Thyroid gland (tissue), 4 donors: ENCODE measurements around the gene LLCFC1. TPM values are rescaled to one million over a fixed set of nuclear protein-coding genes. Genes with fewer than 3 reads are reported as not detected.

Experiments
- DNase-seq, 2 donors: peaks; one replicate each; pipeline ENCODE4 v3.0.0-alpha.2; 2019
- H3K27ac ChIP-seq, 3 donors: fragments of 200-600 bp; sonication (generic); 1 replicate in 2 of 3; 2 replicates in 1 of 3; pipeline ENCODE4 v1.5.1; 2016 to 2019; ENCODE audit warnings: mild to moderate bottlenecking in 1 of 3, moderate library complexity in 1 of 3
- H3K27me3 ChIP-seq: fragments of 200-600 bp; sonication (generic); one replicate; pipeline ENCODE4 v1.5.1; 2019
- H3K36me3 ChIP-seq, 2 donors: fragments of 200-600 bp; sonication (generic); one replicate each; pipeline ENCODE4 v1.5.1; 2016 to 2019
- H3K4me1 ChIP-seq, 2 donors: fragments of 200-600 bp; sonication (generic); one replicate each; pipeline ENCODE4 v1.5.1; 2017 to 2019
- H3K4me3 ChIP-seq, 3 donors: fragments of 200-600 bp; sonication (generic); replicated peaks in 1 of 3; 1 replicate in 2 of 3; 2 replicates in 1 of 3; pipeline ENCODE4 v1.5.1; 2016; ENCODE audit warnings: mild to moderate bottlenecking in 1 of 3
- H3K9me3 ChIP-seq: fragments of 200-600 bp; sonication (generic); one replicate; pipeline ENCODE4 v1.5.1; 2017
- CTCF ChIP-seq, 6 experiments: fragments of 200-600 bp in 3 of 6; fragments of 450-650 bp in 3 of 6; sonication (generic) in 3 of 6; IDR thresholded peaks; one replicate each; pipeline ENCODE4 v1.5.1; 2016 to 2019; ENCODE audit warnings: antibody characterized with exemption in 6 of 6, mild to moderate bottlenecking in 2 of 6, inconsistent platforms in 1 of 6, moderate library complexity in 1 of 6
- POLR2A ChIP-seq, 2 donors: fragments of 450-650 bp; IDR thresholded peaks; one replicate each; pipeline ENCODE4 v1.6.1; 2017; ENCODE audit warnings: antibody characterized with exemption in 2 of 2, mild to moderate bottlenecking in 2 of 2, moderate library complexity in 1 of 2
- WGBS, 2 donors: methylation state at CpG; one replicate each; pipeline ENCODE4 v1.1.5; 2017; 5-methylcytosine and 5-hydroxymethylcytosine counted together
- intact Hi-C: fragments of 100-400 bp; cut with DNase I; formaldehyde crosslinking; loops from one replicate; pipeline ENCODE4 v1.15.1; 2023
- total RNA-seq, 4 donors: library from RNA; depleted of rRNA; stranded (reverse); fragments of >200 nt; gene quantifications; one replicate each; pipeline ENCODE4 v1.2.3, GENCODE V29; 2016

The LLCFC1 gene
- total RNA-seq, 4 donors from 2014 or later = 0.67 TPM; not detected in 3

- no peak for DNase-seq
- H3K36me3 ChIP-seq = no peaks in the 10 kb centered on the region
- no peaks in the 10 kb centered on the region for H3K9me3 ChIP-seq
- intact Hi-C loops = no loop called here
- no peak overlapping the region for H3K27ac ChIP-seq
- 62 to 68% methylated on average over 10 of the region's 10 CpGs for WGBS, 2 donors
- no peaks in the 10 kb centered on the region for H3K4me1 ChIP-seq
- TF ChIP-seq POLR2A (IDR thresholded peaks at IDR 0.05) (no peak), CTCF (IDR thresholded peaks at IDR 0.05) (no peak)
- no peaks in the 10 kb centered on the region for H3K27me3 ChIP-seq
- H3K4me3 ChIP-seq = no peak overlapping the region
Measured at GRCh38 chr7:142940966-142941535, 1.8 kb downstream of the LLCFC1 start.

GRCh38 chr7:142941541-142941940 is 2.3 kb downstream of the LLCFC1 start:
- no peaks in the 10 kb centered on the region for H3K4me1 ChIP-seq
- H3K27ac ChIP-seq = no peak overlapping the region
- no peaks in the 10 kb centered on the region for H3K9me3 ChIP-seq
- WGBS, 2 donors = 86 to 93% methylated on average over 7 of the region's 7 CpGs
- intact Hi-C loops = no loop called here
- H3K36me3 ChIP-seq = no peaks in the 10 kb centered on the region
- H3K27me3 ChIP-seq = no peaks in the 10 kb centered on the region
- TF ChIP-seq CTCF (IDR thresholded peaks at IDR 0.05) (no peak), POLR2A (IDR thresholded peaks at IDR 0.05) (no peak)
- no peak for DNase-seq
- no peak overlapping the region for H3K4me3 ChIP-seq

GRCh38 chr7:142942746-142943145 is 3.5 kb downstream of the LLCFC1 start:
- TF ChIP-seq POLR2A (IDR thresholded peaks at IDR 0.05) = no peak
- 93 to 100% methylated on average over 6 of the region's 6 CpGs for WGBS, 2 donors
- DNase-seq = no peak

GRCh38 chr7:142943706-142944268 is 4.5 kb downstream of the LLCFC1 start:
- H3K27ac ChIP-seq = no peak overlapping the region
- no peaks in the 10 kb centered on the region for H3K36me3 ChIP-seq
- intact Hi-C loops = no loop called here
- no peaks in the 10 kb centered on the region for H3K9me3 ChIP-seq
- TF ChIP-seq CTCF (IDR thresholded peaks at IDR 0.05) (no peak), POLR2A (IDR thresholded peaks at IDR 0.05) (no peak)
- H3K4me3 ChIP-seq = no peak overlapping the region
- H3K4me1 ChIP-seq = no peaks in the 10 kb centered on the region
- no peak for DNase-seq
- 84 to 95% methylated on average over 7 of the region's 7 CpGs for WGBS, 2 donors
- no peaks in the 10 kb centered on the region for H3K27me3 ChIP-seq

More at GRCh38 chr7:142942746-142943145, 3.5 kb downstream of the LLCFC1 start:
- no peak overlapping the region for H3K27ac ChIP-seq
- intact Hi-C loops = no loop called here
- H3K4me3 ChIP-seq = no peak overlapping the region
- no peaks in the 10 kb centered on the region for H3K27me3 ChIP-seq
- no peaks in the 10 kb centered on the region for H3K9me3 ChIP-seq
- H3K36me3 ChIP-seq = no peaks in the 10 kb centered on the region
- H3K4me1 ChIP-seq = no peaks in the 10 kb centered on the region

- TF ChIP-seq CTCF (IDR thresholded peaks at IDR 0.05) (no peak), POLR2A (IDR thresholded peaks at IDR 0.05) (no peak)
- Histone ChIP-seq H3K4me1 (no peaks in the 10 kb centered on the region), H3K27me3 (no peaks in the 10 kb centered on the region), H3K27ac (no peak overlapping the region), H3K36me3 (no peaks in the 10 kb centered on the region), H3K4me3 (no peak overlapping the region), H3K9me3 (no peaks in the 10 kb centered on the region)
- intact Hi-C loops = no loop called here
- 67 to 71% methylated on average over 3 of the region's 3 CpGs for WGBS, 2 donors
- no peak for DNase-seq
Measured at GRCh38 chr7:142945001-142945400, 5.7 kb downstream of the LLCFC1 start.
